Nephron (organoid): ENCODE results near the gene CDH4.

Experiments
- H3K27ac Mint-ChIP-seq, 3 experiments: 2 replicates each; pipeline ENCODE4 v1.8.0; 2020; ENCODE audit warnings: mixed read lengths in 3 of 3, mild to moderate bottlenecking in 2 of 3, moderate library complexity in 1 of 3
- H3K27me3 Mint-ChIP-seq: 2 replicates; pipeline ENCODE4 v1.8.0; 2021; ENCODE audit warnings: low read depth, mild to moderate bottlenecking, moderate library complexity, mixed read lengths
- H3K36me3 Mint-ChIP-seq: 2 replicates; pipeline ENCODE4 v1.8.0; 2020; ENCODE audit warnings: low read depth, mixed read lengths
- H3K4me1 Mint-ChIP-seq: 2 replicates; pipeline ENCODE4 v1.8.0; 2020; ENCODE audit warnings: mixed read lengths
- H3K4me3 Mint-ChIP-seq, 3 experiments: 2 replicates each; pipeline ENCODE4 v1.8.0; 2020; ENCODE audit warnings: mild to moderate bottlenecking in 3 of 3, mixed read lengths in 3 of 3, moderate library complexity in 2 of 3
- H3K9me3 Mint-ChIP-seq: 2 replicates; pipeline ENCODE4 v1.8.0; 2020; ENCODE audit warnings: mixed read lengths
- TF ChIP-seq, protein P1 (sequence below), 3 experiments: fragments of 200-600 bp; sonication (generic); IDR thresholded peaks; one replicate each; pipeline ENCODE4 v1.5.0; 2021; ENCODE audit warnings: antibody characterized with exemption in 3 of 3; ENCODE audit not compliant: unreplicated experiment in 3 of 3

The CDH4 gene

GRCh38 chr20:61958773-61959700 lies 707.0 kb downstream of the CDH4 start:
- Mint-ChIP-seq H3K9me3 (peaks cover 3% of the 10 kb centered on the region), H3K36me3 (no peaks in the 10 kb centered on the region), H3K4me3 (no peak overlapping the region), H3K27ac (no peak overlapping the region), H3K4me1 (no peaks in the 10 kb centered on the region), H3K27me3 (peaks cover 18% of the 10 kb centered on the region)
- TF ChIP-seq, protein P1, sequence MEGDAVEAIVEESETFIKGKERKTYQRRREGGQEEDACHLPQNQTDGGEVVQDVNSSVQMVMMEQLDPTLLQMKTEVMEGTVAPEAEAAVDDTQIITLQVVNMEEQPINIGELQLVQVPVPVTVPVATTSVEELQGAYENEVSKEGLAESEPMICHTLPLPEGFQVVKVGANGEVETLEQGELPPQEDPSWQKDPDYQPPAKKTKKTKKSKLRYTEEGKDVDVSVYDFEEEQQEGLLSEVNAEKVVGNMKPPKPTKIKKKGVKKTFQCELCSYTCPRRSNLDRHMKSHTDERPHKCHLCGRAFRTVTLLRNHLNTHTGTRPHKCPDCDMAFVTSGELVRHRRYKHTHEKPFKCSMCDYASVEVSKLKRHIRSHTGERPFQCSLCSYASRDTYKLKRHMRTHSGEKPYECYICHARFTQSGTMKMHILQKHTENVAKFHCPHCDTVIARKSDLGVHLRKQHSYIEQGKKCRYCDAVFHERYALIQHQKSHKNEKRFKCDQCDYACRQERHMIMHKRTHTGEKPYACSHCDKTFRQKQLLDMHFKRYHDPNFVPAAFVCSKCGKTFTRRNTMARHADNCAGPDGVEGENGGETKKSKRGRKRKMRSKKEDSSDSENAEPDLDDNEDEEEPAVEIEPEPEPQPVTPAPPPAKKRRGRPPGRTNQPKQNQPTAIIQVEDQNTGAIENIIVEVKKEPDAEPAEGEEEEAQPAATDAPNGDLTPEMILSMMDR (IDR thresholded peaks at IDR 0.05; ENCODE audit: unreplicated experiment in 3 of 3): no peak

- Mint-ChIP-seq H3K9me3 (peaks cover 3% of the 10 kb centered on the region), H3K4me3 (no peak overlapping the region), H3K27me3 (peaks cover 14% of the 10 kb centered on the region), H3K4me1 (no peaks in the 10 kb centered on the region), H3K36me3 (no peaks in the 10 kb centered on the region), H3K27ac (no peak overlapping the region)
- TF ChIP-seq, protein P1 (IDR thresholded peaks at IDR 0.05; ENCODE audit: unreplicated experiment in 3 of 3): no peak
These were observed 708.8 kb downstream of the CDH4 start for GRCh38 chr20:61960836-61961235.

- no peak overlapping the region for H3K4me3 Mint-ChIP-seq
- H3K9me3 Mint-ChIP-seq: peaks cover 3% of the 10 kb centered on the region
- no peaks in the 10 kb centered on the region for H3K36me3 Mint-ChIP-seq
- H3K4me1 Mint-ChIP-seq: no peaks in the 10 kb centered on the region
- TF ChIP-seq, protein P1 (IDR thresholded peaks at IDR 0.05; ENCODE audit: unreplicated experiment in 3 of 3): no peak
- H3K27me3 Mint-ChIP-seq: peaks cover 14% of the 10 kb centered on the region
- no peak overlapping the region for H3K27ac Mint-ChIP-seq
These were observed 711.1 kb downstream of the CDH4 start for GRCh38 chr20:61963149-61963548.

- TF ChIP-seq, protein P1 (IDR thresholded peaks at IDR 0.05; ENCODE audit: unreplicated experiment in 3 of 3): no peak
- no peak overlapping the region for H3K27ac Mint-ChIP-seq
- H3K9me3 Mint-ChIP-seq: peaks cover 3% of the 10 kb centered on the region
- peaks cover 10% of the 10 kb centered on the region for H3K27me3 Mint-ChIP-seq
- no peak overlapping the region for H3K4me3 Mint-ChIP-seq
- no peaks in the 10 kb centered on the region for H3K36me3 Mint-ChIP-seq
- no peaks in the 10 kb centered on the region for H3K4me1 Mint-ChIP-seq
These were observed 712.0 kb downstream of the CDH4 start for GRCh38 chr20:61963885-61964674.

GRCh38 chr20:61964675-61965605 lies 712.9 kb downstream of the CDH4 start:
- Mint-ChIP-seq H3K4me3 (no peak overlapping the region), H3K27me3 (peaks cover 10% of the 10 kb centered on the region)
- TF ChIP-seq, protein P1 (IDR thresholded peaks at IDR 0.05; ENCODE audit: unreplicated experiment in 3 of 3): no peak

More at GRCh38 chr20:61964675-61965605, 712.9 kb downstream of the CDH4 start:
- H3K4me1 Mint-ChIP-seq: no peaks in the 10 kb centered on the region
- H3K27ac Mint-ChIP-seq: no peak overlapping the region
- H3K36me3 Mint-ChIP-seq: no peaks in the 10 kb centered on the region
- peaks cover 3% of the 10 kb centered on the region for H3K9me3 Mint-ChIP-seq
